ENCODE data around the gene LMF1.

Gene LMF1

GRCh38 chr16:879461-879861, 91.3 kb downstream of the LMF1 start:
- DNase-seq (ENCODE audit: low read depth): no peak

GRCh38 chr16:878886-879285, 91.9 kb downstream of the LMF1 start:
- no peak for DNase-seq (ENCODE audit: low read depth)

- no peak for DNase-seq (ENCODE audit: low read depth)
Measured at GRCh38 chr16:878072-878784, 92.6 kb downstream of the LMF1 start.

DNA sequence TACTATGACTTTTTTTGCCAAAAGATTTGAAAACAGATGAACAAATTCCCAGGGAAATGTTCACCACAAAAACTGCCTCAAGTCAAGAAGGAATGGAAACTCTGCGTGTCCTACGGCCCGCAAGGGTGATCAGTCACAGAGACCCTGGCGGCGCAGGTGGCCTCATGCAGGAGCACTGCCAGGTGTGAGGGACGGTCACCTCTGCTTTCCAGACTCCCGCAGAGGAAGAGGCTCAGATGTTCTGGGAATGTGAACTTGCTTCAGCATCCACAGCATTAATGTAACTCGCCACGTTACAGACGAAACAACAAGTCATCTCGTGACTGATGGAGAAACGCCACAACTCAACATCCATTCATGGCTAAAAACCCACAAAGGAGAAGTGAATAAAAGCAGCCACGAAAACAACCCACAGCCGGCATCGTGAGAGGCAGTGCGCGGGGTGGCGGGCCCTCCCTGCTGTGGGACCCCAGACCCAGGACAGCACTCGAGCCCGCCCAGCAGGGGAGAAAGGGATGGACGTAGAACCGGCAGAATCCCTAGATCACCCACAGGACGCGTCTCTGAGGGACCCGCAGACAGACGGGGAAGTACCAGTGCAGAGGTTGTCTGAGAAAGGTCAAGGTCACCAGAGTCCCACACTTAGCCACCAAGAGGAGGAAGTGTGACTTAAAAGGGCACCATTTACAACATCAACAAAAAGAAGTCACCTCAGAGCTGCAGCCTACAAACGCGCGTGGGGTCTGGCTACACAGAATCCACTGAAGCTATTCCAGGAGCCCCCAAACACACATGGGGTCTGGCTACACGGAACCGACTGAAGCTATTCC, 93.3 kb downstream of the LMF1 start:
- DNase-seq (ENCODE audit: low read depth): no peak

GRCh38 chr16:876523-877241, 94.1 kb downstream of the LMF1 start:
- DNase-seq (ENCODE audit: low read depth): no peak

GRCh38 chr16:876041-876335, 94.8 kb downstream of the LMF1 start:
- DNase-seq (ENCODE audit: low read depth): no peak

DNA sequence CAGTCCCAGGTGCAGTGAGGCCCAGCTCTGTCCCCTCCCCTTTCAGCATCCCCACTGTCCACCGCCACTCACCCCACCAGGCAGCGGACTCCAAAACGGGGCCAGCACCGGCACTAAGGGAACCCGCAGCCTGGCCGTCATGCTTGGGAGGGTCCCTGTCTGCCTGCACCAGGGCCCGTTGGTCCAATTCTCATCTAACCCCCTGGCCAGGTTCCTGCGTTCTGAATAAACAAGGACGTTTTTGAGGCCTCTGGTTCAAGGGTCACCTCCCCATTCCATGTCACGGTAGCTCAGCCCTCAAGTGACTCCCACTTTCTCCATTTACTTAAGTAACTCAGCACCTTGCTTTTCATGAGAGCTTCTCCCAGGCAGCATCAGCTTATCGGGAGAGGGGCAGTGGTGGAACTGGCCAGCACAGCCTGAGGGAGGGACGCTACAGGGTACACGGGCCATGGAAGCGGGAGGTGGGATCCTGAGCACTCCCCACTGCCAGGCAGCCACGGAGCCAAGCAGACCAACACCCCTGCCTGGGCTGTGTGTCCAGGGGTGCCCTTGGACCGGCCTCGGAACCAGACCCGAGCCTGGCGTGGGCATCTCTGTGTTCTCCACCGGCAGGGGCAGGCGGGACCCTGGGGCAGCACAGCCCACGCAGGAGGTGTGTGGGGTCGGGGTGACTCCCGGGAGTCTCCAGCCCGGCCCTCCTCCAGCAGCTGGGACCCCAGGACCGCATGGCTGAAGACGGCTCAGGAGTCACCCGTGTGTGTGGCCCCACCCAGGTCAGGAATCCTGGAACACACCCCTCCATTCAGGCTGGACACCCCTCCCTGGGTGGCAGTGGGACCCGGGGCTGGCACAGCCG, 95.4 kb downstream of the LMF1 start:
- DNase-seq (ENCODE audit: low read depth): no peak

DNA sequence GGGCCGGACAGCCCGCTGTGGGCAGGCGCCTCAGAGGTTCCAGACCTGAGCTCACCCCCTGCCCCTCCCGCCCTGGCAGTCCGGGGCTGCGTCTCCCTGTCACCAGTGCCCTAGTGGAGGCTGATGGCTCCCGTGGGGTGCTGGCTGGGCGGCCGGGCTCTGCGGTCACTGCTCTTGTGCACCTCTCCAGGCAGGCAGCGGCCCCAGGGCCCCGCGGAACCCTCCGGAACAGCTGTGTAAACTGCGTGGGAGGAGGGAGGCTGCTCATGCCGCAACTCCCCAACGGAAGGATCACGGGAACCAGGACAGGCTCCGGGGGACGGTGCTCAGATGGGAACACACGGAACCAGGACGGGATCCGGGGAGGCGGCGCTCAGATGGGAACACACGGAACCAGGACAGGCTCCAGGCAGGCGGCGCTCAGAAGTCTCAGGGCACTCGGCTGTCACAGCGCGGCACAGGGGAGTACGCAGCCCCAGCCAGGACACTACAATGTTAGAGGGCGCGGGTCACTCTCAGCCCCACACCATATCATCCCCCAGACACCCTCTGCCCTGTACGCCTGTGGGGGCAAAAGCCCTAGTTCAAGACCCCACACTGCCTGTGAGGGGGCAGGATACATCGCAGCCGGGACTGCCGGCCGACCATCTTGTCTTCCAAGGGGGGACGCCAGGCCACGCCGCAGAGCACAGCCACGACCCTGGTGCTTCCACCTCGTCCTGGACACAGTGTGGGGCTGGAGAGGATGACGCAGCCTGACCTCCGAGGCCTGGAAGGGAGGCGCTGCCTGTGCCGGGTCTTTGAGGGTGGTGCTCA, 96.2 kb downstream of the LMF1 start:
- DNase-seq (ENCODE audit: low read depth): no peak

GRCh38 chr16:873889-874288, 96.9 kb downstream of the LMF1 start:
- no peak for DNase-seq (ENCODE audit: low read depth)

DNA sequence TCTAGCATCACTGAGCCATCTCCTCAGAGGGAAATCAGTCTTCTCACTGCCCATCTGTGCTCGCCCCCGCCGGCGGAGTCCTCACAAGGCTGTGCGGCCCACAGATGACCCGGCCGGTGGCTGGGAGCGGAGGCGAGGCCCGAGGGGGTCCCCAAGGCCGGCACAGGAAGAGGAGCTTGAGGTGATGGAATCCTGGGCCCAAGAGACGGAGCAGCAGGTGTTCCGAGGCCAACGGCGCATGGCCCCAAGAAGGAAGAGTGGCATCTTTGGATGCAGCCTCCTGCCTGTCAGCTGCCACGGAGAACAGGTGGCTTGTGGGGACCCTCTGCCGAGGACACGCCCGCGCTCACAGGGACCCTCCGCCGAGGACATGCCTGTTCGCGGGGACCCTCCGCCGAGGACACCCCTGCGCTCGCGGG, 97.5 kb downstream of the LMF1 start:
- no peak for DNase-seq (ENCODE audit: low read depth)

- no peak for DNase-seq (ENCODE audit: low read depth)
Measured at GRCh38 chr16:872436-873242, 98.1 kb downstream of the LMF1 start.

GRCh38 chr16:871562-872345, 99.0 kb downstream of the LMF1 start:
- DNase-seq (ENCODE audit: low read depth): no peak

DNA sequence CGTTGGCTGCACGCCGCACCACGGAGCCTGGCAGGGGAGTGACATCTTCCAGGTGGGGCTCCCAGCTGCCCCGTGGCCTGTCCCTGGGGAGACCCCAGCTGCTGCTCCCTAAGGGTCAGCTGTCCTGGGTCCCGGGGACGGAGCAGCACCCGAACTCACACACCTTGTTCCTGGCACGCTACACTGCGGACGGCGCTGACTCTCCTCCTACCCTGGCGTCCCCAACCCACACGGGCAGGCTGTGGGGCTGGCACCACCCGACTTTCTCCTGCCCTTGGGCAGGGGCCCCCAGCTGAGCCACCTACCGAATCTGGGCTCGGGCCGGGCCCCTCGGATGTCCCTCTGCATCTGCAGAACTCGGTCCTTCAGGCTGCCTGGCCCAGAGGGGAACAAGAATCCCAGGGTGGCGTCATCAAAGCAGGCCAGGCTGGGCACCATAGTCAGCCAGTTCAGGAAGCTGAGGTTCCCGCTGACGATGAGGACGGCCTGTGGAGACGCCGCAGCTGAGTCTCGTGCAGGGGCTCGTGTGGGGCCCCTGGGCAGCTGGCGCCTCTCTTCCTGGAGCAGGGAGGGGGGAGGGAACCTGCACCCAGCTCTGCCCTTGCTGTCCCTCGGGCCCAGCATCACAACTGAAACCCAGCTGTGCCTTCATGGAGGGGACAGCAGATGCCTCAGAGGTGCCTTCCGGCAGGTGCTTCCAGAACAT, 99.8 kb downstream of the LMF1 start:
- DNase-seq (ENCODE audit: low read depth): no peak

GRCh38 chr16:869823-870641, 100.8 kb downstream of the LMF1 start:
- DNase-seq (ENCODE audit: low read depth): no peak

DNA sequence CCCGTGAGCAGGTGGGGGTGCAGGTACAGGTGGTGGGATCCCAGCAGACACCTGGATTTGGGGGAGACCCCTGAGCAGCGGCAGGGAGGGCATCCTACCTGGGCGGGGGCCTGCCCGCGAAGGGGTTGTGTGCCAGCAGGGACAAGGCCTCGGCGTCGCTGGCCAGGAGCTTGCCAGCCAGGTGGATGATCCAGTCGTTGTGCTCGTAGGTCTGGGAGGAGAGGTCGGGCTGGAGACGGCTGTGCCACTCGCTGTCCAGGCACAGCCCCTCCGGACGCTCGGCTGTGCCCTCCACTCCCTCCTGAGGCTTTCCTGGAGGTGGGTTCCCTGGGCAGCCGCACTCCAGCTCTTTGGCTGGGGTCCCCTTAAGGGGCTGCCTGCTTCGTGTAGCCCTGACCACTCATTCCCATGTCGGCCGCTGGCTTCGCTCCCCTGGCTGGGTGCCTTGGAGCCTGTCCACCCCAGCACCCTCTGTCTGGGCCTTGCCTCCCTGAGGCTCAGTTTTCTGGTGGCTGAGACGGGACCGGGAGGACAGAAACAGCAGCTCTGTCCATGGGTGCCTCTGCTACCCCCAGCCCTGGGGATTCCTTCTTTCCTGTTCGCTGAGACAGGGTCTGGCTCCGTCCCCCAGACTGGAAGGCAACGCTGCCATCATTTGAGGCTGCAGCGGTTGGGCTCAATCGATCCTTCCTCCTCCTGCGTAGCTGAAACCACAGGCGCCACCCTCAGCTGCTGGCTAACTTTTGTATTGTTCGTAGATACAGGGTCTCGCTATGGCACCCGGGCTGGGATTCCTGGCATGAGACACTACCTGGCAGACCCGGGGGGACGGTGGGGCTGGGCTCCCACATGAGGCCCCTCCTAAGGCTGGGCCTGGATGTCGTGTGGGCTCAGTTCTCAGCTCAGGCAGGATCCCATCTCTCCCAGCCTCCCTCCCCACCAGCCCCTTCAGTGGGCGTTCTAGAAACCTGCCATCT, 101.7 kb downstream of the LMF1 start:
- no peak for DNase-seq (ENCODE audit: low read depth)

DNA sequence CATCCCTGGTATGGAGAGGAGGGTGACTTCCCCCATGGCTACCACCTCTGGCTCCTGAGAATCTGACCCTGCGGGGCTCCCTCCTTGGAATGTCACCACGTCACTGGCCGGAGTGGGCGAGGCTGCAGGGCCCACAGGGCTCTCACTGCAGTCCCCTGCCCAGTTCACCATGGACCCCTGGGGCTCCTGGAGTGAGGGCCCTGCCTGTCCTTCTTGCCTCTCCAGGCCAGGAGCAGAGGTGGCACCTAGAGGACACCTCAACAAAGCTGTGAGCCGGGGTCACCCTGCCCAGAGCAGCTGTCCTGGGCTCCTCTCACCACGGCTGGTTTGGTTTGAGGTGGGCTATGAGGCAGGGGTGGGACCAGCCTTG, 102.4 kb downstream of the LMF1 start:
- no peak for DNase-seq (ENCODE audit: low read depth)
